Measurements from ENCODE around the gene AVEN. TPM values are rescaled to one million over a fixed set of nuclear protein-coding genes. Genes with fewer than 3 reads are reported as not detected.

AVEN gene
- total and polyA plus RNA-seq, 3 donors from 2014 or later, result 23.4 to 35.1 (median 25.4) TPM

DNA sequence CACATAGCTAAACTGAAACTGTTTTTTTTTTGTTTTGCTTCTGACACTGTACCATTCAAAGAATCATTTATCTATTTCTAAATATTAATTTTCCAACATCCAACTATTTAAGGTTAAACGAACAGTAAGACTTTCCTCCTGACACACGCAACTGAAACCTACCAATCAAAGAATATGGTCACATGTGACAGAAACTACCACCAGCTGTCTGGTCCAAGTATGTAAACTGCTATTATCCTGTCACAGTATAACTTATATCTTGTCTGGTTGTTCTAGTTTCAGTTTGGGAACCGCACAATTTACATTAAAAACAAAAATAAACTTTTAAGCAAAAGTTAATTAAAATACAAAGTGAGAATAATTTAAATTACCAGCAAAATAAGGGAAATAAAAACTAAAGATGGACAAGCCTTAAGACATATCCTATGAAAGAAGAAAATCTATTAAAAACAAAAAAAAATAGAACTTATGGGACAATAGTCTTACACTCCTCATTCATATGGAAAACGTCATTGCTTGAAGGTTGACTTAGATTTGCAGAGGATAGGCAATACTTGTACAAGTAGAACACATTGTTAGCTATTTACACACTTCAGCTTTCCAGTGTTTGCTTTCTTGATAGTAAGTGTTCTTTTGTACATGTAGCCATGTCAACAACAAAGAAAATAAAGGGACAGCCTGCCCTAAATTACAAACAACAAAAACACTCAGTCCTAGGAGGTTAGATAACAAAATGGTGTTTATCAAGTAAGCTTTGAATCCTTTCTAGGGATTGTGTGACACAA lies 97.5 kb downstream of the AVEN start:
- Histone ChIP-seq H3K4me3 (no peak overlapping the region), H3K36me3 (ENCODE audit: low read depth, missing control alignments) (no peaks in the 10 kb centered on the region), H3K27me3 (no peaks in the 10 kb centered on the region), H3K27ac (no peak overlapping the region), H3K9me3 (no peaks in the 10 kb centered on the region), H3K4me1 (no peaks in the 10 kb centered on the region)
- WGBS, 2 donors, result 72 to 82% methylated on average over 4 of the region's 4 CpGs
- TF ChIP-seq, protein P1, sequence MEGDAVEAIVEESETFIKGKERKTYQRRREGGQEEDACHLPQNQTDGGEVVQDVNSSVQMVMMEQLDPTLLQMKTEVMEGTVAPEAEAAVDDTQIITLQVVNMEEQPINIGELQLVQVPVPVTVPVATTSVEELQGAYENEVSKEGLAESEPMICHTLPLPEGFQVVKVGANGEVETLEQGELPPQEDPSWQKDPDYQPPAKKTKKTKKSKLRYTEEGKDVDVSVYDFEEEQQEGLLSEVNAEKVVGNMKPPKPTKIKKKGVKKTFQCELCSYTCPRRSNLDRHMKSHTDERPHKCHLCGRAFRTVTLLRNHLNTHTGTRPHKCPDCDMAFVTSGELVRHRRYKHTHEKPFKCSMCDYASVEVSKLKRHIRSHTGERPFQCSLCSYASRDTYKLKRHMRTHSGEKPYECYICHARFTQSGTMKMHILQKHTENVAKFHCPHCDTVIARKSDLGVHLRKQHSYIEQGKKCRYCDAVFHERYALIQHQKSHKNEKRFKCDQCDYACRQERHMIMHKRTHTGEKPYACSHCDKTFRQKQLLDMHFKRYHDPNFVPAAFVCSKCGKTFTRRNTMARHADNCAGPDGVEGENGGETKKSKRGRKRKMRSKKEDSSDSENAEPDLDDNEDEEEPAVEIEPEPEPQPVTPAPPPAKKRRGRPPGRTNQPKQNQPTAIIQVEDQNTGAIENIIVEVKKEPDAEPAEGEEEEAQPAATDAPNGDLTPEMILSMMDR (IDR thresholded peaks at IDR 0.05), result no peak
- TF ChIP-seq POLR2A (IDR thresholded peaks at IDR 0.05), result no peak
- no peak for DNase-seq
- intact Hi-C loops (cut with DNase I; ENCODE audit: low total_unique reads), result no loop called here

DNA sequence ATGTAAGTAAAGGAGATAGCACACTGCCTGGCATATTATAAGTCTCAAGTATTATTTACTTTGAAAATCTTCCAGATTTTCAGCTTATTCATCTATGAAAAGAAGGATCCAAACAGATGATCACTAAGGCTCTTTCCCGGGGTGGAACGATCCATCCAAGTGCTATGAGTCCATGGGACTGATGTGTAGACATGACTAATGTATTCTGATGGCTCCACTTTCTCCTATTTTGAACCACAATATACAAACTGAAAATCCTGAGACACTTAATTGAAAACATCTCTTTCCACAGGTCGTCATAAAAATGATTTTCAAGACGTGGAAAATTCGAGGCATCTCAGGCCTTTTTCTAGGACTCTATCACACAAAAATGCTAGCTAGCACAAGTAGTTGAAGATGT lies 104.1 kb downstream of the AVEN start:
- Histone ChIP-seq H3K4me1 (no peaks in the 10 kb centered on the region), H3K4me3 (no peak overlapping the region), H3K36me3 (ENCODE audit: low read depth, missing control alignments) (no peaks in the 10 kb centered on the region), H3K9me3 (no peaks in the 10 kb centered on the region), H3K27me3 (no peaks in the 10 kb centered on the region), H3K27ac (no peak overlapping the region)
- TF ChIP-seq POLR2A (IDR thresholded peaks at IDR 0.05), result no peak
- no peak for DNase-seq
- WGBS, 2 donors, result 87 to 96% methylated on average over 5 of the region's 5 CpGs
- intact Hi-C loops (cut with DNase I; ENCODE audit: low total_unique reads), result no loop called here

DNA sequence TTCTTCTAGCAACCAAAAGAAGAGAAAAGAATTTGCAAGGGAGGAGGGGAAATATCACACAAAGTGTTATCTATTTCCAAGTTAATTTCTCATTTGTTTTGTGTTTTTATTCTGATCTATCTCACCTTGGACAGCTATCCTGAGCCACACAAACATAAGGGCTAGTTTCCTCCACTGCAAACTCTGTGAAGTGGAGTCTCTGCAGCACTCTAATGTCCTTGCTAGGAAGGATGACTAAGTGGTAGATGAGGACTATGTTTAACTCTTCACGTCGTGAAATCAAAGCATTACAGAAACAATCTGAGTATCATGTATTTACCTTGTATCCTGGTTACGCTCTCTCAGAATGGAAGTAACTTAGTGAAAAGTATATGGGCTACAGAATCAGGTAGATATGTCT lies 104.6 kb downstream of the AVEN start:
- no peak for DNase-seq

DNA sequence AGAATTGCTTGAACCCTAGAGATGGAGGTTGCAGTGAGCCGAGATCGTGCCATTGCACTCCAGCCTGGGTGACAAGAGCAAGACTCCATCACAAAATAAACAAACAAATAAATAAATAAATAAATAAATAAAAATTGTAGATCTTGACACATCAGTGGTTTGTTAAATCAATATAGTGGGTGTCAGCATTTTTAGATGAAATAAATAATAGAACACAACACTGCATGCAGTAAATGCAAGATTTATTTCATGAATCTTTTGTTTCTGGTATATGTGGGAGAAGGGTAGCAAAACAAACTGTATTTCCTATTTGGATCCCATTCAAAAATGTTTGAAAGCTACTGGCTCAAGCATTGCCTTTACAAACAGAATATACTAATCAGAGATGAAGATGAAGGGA lies 106.3 kb downstream of the AVEN start:
- TF ChIP-seq, protein P1 (IDR thresholded peaks at IDR 0.05), result no peak
- TF ChIP-seq POLR2A (IDR thresholded peaks at IDR 0.05), result no peak
- Histone ChIP-seq H3K4me1 (no peaks in the 10 kb centered on the region), H3K27ac (no peak overlapping the region), H3K27me3 (no peaks in the 10 kb centered on the region), H3K4me3 (no peak overlapping the region), H3K9me3 (no peaks in the 10 kb centered on the region), H3K36me3 (ENCODE audit: low read depth, missing control alignments) (no peaks in the 10 kb centered on the region)
- intact Hi-C loops (cut with DNase I; ENCODE audit: low total_unique reads), result no loop called here
- no peak for DNase-seq
- WGBS, 2 donors, result 97 to 100% methylated on average over 2 of the region's 2 CpGs

More for the DNA sequence above, 104.6 kb downstream of the AVEN start:
- 82 to 85% methylated on average over 3 of the region's 3 CpGs for WGBS, 2 donors
- TF ChIP-seq, protein P1 (IDR thresholded peaks at IDR 0.05), result no peak
- TF ChIP-seq POLR2A (IDR thresholded peaks at IDR 0.05), result no peak
- H3K9me3 ChIP-seq, result no peaks in the 10 kb centered on the region
- no peak overlapping the region for H3K4me3 ChIP-seq
- intact Hi-C loops (cut with DNase I; ENCODE audit: low total_unique reads), result no loop called here
- no peak overlapping the region for H3K27ac ChIP-seq
- no peaks in the 10 kb centered on the region for H3K27me3 ChIP-seq
- no peaks in the 10 kb centered on the region for H3K36me3 ChIP-seq (ENCODE audit: low read depth, missing control alignments)
- H3K4me1 ChIP-seq, result no peaks in the 10 kb centered on the region

DNA sequence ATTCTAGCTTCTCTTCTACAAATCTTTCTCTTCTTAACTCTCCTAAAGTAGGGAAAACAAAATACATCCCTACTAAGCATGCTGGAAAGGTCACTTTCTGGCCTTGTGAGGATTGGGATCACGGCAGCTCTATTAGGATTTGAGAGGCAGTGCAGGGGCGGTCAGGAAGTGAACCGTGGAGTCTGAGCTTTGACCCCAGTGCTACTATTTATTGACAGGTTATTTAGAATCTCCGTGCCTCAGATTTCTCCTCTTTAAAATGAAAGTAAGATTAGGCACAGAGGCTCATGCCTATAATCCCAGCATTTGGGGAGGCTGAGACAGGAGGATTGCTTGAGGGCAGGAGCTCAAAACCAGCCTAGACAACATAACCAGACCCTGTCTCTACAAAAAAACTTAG lies 112.7 kb downstream of the AVEN start:
- Histone ChIP-seq H3K9me3 (no peaks in the 10 kb centered on the region), H3K27me3 (no peaks in the 10 kb centered on the region), H3K36me3 (ENCODE audit: low read depth, missing control alignments) (no peaks in the 10 kb centered on the region), H3K4me1 (no peaks in the 10 kb centered on the region), H3K27ac (no peak overlapping the region), H3K4me3 (no peak overlapping the region)
- no peak for DNase-seq
- WGBS, 2 donors, result 75 to 78% methylated on average over 3 to 4 of the region's 4 CpGs
- intact Hi-C loops (cut with DNase I; ENCODE audit: low total_unique reads), result no loop called here
- no peak for TF ChIP-seq POLR2A (IDR thresholded peaks at IDR 0.05)

DNA sequence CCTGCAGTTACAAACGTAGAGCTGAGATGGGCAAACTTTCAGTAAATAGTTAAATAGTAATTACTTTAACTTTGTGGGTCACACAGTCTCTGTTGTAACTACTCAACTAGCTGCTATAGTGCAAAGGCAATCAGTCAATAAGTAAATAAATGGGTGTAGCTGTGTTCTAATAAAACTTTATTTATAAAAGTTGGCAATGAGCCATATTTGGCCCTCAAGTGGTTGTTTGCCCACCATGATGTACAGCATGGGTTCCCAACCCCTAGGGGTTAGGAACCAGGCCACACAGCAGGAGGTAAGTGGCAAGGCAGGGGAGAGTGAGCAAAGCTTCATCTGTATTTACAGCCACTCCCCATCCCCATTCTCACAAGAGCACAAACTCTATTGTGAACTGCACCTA lies 115.6 kb downstream of the AVEN start:
- WGBS, 2 donors, result 88 to 92% methylated on average over 1 of the region's 1 CpG
- H3K4me3 ChIP-seq, result no peak overlapping the region
- intact Hi-C loops (cut with DNase I; ENCODE audit: low total_unique reads), result no loop called here

More for the DNA sequence above, 115.6 kb downstream of the AVEN start:
- Histone ChIP-seq H3K27me3 (no peaks in the 10 kb centered on the region), H3K9me3 (no peaks in the 10 kb centered on the region), H3K27ac (no peak overlapping the region), H3K4me1 (no peaks in the 10 kb centered on the region), H3K36me3 (ENCODE audit: low read depth, missing control alignments) (no peaks in the 10 kb centered on the region)
- TF ChIP-seq, protein P1 (IDR thresholded peaks at IDR 0.05), result no peak
- TF ChIP-seq POLR2A (IDR thresholded peaks at IDR 0.05), result no peak
- DNase-seq, result no peak
